ENCODE measurements around the gene SGMS1.

Gene SGMS1

DNA sequence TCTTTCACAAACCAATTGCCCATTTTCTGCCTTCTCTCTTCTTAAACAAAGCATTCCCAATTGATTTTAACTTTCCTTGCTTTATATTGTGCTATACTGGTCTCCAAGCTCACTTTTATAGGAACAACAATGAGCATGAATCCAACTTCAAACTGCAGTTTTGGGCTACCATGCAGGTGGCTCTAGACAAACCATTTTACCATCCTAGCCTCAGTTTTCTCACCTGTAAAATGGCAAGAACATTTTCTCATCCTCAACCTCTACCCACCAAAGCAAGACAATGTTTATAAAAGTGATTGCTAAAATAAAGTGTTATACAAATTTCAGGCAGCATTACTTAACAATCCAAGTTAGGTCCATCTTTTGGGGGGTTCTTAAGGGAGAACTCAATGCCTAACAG, 305.6 kb downstream of the SGMS1 start:
- DNase-seq, result no peak

DNA sequence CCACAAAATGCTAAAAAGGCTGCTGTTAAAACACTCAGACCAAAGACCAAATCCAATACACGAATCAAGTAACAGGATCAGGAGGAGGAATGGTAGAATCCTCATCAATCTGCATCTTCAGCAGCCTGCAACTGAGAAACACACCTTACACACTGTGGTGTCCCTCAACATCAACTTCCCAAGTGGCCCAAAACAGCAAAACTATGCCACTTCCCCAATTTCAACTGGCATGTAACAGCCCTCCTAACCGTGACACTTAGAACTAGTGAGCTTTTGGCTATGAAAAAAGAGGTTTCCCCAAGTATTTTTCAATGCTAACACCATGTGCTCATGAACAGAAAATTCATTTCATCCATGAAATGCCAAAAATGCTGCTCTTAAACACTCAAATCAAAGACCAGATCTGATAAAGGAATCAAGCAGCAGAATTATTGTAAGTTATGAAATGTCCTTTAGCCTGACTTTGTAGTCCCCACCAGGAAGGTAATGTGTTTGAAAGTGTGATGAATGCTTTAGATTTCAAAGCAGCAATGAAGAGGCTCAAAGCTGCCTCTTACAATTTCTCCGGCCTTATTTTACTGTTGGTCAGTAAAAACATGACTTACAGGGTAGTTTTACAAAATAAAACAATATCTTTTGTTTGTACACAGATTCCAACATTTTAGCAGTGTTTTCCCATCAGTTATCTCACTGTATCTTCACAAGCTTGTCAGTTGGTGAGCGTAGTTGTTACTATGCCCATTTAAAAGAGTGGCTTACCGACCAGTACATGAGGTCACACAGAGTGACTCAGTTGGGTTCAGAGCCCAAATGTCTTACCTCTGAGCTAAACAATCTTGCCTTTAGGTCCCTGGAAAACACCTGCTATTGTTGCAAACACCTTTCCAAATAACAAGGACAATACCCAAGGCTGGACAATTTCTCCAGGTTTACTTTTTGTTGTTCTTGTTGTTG, 306.8 kb downstream of the SGMS1 start:
- no peak for DNase-seq

DNA sequence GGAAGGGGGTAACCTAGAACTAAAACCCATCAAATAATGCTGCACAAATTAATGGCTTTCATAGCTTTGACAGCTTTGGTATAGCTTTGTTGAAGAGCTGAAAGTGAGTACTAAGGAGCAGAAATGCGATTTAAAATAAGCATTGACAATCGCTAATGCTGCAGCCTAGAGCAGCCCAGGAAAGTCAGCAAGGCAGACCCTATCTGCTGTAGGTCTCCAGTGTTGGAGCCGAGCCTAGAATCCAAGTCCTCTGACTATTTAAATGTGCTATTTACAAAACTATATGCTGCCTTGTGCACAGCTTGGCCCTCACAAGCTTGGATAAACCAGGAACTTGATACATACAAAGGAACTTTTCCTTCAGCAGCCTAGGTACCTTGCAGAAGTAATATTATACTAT, 307.6 kb downstream of the SGMS1 start:
- no peak for DNase-seq

DNA sequence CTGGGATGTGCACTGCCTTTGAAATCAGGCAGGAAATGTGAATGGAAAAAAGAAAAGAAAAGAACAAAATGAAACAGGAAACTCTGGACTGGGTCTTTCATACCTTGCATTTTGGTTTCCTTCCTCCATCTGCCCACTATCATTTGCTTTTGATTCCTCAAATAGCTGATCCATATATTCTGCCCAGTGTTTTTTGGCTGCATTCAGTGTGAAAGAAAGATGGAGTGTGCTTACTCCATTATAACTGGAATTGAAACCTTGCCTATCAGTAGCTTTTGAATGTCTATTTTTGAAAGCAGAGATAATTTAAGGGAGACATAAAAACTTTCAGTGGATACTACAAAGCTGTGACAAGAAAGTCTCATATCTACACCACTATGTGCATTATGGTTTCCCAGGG, 308.3 kb downstream of the SGMS1 start:
- DNase-seq, result no peak

DNA sequence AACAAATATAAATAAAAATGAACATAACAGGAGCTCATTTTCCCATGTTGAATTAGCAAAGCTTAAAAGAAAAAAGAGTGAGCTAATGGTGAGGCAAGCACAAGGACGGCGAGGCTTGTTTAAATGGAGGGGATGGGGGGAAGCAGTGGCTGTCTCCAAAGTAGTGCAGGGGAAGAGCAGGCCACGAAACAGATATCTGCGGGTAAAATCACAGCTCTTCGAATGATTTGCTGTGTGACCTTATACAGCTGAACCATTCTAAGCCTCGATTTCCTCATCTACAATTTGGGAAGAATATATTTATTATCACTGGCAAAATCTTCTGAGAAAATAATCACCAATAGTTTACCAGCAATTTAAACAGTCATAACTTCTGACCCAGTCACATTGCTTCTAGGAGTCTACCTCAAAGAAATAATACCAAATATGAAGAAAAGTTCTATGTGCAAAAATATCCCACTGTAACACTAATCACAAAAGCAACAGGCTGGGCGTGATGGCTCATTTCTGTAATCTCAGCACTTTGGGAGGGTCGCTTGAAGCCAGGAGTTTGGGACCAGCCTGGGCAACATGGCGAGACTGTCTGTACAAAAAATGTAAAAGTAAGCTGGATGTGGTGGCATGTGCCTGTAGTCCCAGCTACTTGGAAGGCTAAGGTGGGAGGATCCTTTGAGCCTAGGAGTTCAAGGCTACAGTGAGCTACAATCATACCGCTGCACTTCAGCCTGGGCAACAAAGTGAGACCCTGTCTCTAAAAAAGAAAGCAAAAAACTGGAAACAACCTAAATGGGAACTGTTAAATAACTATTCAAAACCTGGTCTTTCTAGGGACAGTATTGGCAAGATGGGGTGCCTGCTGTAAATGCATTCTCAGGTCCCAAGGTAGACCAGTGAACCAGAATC, 309.3 kb downstream of the SGMS1 start:
- no peak for DNase-seq

DNA sequence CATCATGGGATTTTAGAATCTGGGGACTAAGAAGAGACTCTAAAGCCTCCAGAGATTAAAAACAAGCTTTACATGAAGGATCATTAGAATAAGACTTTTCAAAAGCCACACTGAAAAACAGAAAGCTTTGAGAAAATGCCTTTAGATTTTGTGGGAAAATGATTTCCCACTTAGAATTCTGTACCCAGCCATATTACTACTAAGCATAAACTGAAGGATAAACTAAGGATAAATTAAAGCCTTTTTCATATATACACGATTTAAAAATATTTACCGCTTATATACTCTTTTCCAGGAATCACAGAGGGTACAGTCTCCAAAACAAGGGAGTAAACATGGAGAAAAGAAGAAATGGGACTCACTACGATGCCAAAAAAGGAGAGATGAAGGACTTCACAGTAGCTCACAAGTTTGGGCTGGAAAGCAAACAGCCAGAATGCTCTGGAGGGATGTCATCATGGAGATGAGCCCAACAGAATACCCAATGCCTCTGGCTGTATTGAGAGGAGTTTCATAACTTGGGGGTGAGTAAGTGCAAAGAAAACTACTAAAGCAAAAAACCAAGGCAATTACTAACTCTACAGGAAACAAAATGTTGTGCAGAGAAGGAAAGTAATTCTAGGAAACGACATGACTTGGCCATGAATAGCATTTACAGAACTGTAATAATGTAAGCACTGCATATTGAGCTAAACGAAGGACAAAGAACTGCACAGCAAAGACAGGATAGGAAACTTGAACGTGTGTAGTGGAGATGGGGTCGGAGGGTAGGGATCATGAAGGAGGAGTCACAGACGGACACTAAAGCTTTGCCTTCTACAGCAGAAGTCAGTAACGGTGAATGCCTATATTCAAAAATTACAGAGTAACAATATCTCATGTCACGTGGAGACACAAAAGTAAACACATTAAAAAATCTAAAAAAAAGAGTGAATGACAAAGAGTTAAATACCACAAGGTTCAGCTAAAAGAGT, 311.0 kb downstream of the SGMS1 start:
- DNase-seq, result no peak

DNA sequence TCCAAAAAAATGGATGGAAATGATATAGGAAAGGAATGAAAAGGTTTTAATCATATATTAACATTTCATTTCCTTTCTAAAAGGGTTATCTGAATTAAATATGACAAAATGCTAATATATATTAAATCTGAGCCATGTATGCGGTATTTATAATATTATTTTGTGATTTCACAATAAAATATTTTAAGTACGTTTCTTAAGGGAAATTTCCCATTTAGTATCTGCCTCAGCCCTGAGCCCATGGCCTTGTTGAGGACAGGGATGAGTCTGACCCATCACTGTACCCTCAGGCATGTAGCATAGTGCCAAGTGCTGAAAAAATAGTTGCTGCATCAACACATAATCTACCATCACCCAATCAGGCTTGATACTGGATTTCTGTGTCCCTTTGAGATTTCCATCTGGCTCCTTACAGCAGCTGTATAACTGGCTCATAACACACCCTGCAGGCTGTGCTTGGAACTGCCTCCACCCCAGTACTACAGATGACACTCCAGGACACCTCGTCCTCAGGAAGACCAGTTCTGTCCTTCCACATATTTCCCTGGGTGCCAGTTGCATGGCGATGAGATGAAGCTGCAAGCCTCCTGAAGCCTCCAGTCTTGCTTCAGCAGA, 313.1 kb downstream of the SGMS1 start:
- DNase-seq, result no peak

DNA sequence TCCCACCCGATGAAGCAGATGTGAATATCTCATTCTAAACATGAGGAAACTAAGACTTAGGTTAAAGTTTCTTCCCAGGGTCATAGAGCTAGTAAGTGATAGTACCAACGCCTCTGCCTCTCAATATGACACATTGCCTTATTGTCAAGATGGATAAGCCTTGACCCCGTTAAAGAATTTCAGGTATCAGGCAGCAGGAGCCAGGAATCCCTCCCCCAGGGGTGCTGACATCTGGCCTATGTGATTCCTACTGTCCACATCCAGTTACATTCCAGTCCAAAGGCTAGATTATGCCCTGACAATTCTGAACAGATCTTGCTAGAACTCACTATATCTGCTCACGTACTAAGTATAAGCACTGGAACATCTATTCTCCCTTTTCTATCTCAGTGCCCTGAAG, 314.4 kb downstream of the SGMS1 start:
- DNase-seq, result no peak

DNA sequence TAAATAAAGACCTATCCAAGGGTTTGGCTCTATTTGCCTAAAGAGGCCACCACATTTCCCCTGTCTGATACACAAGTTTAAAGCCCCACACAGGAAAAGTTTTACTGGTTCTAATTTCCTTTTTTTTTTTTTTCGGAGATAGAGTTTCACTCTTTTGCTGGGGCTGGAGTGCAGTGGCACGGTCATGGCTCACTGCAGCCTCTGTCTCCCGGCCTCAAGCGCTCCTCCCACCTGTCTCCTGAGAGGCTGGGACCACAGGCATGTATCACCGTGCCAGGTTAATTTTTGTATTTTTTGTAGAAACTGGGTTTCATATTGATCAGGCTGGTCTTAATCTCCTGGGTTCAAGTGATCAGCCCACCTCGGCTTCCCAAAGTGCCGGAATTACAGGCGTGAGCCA, 319.1 kb downstream of the SGMS1 start:
- no peak for DNase-seq

DNA sequence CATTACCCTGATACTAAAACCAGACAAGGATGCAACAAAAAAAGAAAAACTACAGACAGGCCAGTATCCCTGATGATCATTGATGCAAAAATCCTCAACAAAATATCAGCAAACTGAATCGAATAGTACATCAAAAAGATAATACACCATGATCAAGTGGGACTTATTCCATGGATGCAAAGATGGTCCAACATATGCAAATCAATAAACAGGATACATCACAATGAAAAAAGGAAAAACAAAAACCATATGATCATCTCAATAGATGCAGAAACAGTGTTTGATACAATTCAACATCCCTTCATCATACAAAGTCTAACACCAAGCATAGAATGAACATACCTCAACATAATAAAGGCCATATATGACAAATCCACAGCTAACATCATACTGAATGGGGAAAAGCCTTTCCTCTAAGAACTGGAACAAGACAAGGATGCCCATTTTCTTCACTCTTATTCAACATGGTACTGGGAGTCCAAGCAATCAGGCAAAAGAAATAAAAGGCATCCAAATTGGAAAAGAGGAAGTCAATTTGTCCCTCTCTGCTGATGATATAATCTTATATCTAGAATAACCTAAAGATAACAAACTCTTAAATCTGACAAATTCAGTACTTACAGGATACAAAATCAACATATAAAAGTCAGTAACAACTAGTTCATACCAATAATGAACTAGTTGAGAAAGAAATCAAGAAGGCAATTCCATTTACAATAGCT, 323.6 kb downstream of the SGMS1 start:
- DNase-seq, result no peak

DNA sequence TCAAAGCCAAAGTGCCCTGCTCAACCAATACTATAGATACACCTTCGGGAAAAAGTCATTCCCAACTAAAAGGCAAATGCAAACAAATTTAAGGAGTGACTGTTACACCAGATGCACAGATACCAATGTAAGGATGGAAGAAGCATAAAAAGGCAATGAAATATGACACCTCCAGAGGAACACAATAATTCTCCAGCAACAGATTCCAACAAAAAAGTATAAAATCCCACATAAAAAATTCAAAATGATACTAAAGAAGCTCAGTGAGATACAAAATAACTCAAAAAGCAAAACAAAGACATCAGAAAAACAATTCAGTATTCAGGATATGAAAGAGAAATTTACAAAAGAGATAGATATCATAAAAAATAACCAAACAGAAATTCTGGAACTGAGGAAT, 328.4 kb downstream of the SGMS1 start:
- DNase-seq, result no peak

DNA sequence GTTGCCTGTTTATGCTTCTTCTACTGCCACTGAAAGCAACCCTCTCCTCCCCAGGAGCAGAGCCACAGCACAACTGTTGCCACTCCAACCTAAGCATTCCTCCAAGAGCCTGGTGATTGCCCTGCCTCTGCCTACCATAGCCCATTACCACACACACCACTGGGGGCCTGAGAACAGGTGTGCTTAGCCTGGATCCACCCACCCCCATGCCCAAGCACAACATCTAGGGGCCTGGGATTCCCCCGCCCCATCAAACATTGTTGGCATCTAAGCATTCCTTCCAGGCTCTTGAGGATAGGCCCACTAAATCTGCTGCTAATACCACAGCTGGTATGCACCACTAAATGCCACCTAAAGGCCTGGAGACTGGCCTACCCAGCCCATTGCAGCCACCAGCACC, 329.2 kb downstream of the SGMS1 start:
- no peak for DNase-seq

DNA sequence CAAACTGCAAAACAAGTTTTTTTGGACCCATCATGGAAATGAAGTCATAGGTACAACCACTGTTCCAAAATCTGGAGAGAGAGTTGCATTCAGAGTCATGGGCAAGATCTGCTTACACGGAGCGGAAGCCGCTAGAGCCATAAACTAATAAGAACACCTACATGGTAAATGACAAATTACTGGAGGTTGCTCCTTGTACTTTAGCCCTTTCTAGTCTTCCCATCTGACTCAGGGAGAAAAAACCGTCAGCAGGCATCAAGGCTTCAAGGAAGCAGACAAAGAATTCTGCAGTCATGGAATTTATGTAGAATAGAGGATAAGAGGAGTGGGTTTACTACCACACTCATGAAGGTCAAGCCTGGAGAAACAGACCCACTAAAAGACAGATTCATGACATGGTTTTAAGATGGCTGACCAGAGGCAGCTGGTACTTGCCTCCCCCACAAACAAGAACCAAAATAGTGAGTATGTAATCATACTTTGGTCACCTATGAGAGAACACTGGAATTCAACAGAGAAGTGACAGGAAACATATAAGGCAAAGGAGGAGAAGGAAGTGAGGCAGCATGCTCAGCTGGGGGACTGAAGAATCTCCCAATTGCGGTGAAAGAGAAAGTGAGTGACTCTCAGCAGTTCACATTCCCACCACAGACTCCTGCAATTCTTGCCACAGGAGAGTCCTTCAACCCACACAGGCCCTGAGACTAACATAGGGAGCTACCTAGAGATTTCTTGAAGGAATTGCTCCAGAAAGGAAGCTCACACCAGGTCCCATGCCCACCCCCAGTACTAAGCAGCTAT, 330.0 kb downstream of the SGMS1 start:
- DNase-seq, result no peak

DNA sequence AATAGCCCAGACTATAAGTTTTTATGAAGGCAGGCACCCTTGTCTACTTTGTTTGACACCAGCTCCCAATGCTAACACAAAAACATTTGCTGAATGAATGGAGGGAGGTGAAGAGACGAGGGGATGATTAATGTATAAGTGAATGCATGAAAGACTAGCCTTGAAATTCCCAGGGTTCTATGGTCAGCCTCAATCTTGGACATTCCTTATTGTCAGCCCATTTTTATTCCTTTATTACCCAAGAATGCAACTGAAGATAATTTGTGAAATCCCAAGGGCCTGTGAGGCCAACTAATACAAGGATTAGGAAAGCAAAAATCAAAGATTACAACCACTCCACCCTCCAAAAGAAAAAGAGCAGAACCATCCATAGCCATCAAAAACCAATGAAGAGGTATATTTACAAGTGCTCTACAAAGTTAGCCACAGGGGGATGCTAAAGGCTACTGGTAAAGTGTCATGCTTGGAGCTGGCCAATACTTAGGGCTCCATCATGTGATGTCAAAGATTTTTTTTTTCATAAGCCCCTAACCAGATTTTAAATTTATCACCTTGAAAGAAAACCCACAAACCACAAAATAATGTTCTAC, 332.4 kb downstream of the SGMS1 start:
- DNase-seq, result no peak

DNA sequence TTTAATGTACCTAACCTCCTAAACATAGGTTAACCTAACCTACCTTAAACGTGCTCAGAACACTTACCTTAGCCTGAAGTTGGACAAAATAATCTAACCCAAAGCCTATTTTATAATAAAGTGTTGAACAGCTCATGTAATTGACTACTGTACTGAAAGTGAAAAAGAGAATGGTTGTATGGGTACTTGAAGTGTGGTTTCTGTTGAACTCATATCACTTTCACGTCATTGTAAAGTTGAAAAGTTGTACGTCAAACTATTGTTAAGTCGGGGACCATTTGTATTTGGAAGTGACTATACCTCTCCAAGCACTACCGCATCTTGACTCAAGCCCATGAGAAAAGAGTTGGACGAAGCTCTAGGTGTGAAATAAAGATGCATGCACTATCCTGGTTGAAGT, 334.6 kb downstream of the SGMS1 start:
- DNase-seq, result no peak

DNA sequence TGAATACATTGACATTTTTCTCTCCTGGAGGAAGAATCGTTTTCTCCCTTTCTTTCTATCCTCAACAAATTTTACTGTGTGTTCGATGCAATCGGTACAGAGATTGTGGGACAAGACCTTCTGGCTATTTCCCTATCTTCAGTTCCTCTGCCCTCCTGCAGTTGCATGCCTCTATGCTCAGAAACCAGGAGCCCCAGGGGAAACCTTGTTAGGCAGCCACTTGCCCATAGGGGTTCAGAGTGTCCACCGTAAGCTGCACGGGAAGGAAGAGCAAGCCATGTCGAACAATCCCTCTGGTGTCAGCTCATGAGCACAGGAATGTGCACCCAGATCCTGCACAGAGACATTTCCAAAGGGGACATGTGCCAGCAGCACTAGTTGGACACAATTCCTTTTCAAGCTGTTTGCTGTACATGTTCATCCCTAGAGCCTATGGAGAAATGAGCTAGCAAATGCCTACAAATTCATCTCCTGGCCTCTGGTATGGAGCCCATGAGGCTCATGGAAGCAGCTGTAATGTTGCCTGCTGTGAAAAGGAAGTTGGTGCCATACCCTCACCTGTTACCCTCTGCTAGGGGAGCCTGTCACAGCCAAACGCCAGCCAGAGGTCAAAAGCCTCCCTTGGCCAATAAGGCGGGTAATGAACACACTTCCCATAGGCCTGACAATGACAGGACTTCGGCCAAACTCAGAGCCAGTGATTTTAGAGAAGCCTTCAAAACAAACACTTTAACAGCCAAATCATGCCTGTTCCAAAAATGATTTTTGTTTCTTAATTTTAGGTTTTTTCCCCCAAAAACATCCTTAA, 336.6 kb downstream of the SGMS1 start:
- no peak for DNase-seq

DNA sequence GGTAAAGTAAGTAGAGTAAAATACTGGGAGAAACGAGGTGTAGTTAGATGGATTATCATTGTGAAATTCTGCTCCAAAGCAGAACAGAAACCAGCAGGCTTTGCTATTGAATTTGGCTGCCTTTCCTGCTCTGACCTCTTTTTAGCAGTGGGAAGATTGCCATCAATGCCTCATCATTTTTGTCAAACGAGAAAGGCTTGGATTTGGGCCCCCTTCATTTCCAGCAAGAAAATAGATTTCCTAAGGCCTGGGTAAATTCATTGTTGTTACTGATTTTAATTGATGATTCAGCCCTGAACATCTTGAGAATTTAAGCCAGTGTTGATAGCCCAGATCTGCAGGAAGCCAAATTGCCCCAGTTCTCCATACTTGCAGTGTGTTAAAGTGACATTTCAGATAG, 337.2 kb downstream of the SGMS1 start:
- DNase-seq, result no peak

DNA sequence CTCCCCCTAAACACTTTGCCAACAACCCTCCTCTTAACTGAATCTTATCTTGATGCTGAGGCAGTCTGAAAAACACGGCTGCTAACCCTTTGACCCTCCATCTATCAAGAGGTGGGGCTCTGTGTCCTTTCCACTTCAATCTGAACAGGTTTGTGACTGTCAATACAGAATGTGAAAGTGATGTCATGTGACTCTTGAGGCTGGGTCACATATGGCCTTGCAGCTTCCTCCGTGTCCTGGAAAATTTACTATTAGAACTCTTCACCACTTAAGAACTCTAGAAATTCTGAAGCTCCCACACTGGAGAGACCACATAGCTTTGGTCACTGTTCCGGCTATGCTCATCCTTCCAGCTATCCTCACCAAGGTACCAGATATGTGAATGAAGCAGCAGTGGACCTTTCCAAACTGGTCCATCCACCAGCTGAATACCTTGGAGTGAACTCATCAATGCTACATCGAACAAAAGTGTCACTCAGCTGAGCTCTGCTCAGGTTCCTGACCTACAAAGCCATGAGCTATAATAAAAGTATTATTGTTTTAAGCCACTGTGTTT, 341.7 kb downstream of the SGMS1 start:
- no peak for DNase-seq
